NCI-H446 (cell line): Measurements from ENCODE around the gene KIAA1328.

Source experiments
- DNase-seq, 2 experiments: peaks; one replicate each; lab custom pipeline; 2025; lab: John Stamatoyannopoulos, UW

KIAA1328 gene

DNA sequence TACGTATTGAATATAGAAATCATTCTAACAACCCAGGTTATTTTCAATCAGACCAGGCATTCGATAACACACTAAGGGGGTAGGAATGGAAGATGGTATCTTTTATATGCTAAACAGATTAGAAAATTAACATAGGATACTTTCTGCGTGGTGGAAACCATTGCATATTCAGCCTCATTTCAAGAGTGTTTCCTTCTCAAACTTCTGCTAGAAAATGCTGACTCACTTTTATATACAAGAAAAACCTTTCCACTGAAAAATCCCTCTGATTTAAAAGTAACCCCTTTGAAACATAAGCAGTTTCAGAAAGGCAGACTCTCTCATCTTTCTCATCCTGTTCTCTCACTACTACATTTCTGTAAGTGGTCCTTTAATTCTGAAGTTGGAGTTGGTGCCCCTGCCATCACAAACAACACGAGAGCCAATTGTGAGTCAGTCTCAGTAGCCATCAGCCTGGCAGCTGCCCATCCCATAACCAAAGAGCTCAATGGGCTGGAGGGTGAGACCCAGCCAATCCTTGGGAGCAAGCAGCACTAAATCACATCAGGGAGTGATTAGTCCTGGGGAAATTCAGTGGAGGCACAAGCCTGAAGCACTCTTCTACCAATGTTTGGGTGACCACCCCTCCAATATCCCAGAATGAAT is 393.5 kb downstream of the KIAA1328 start:
- peak in 1 of 2 experiments; percentile 9 for DNase-seq

DNA sequence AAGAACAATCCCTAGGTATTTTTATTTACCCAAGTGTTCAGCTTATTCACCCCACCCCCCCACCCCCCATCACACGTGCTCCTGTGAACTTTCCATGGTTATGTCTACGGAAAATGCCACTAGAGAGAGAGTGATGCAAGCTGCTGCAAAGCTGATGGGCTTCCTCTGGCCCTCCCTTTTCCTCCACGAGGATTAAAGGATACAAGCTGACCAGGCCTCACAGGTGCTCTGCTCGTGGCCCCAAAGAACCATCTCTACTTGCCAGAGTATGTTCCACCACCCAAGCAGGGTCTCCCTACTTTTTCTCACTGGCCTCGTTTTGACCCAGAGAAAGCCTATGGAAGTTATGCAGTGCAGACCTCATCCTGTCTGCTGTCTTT is 394.1 kb downstream of the KIAA1328 start:
- DNase-seq = no peak

DNA sequence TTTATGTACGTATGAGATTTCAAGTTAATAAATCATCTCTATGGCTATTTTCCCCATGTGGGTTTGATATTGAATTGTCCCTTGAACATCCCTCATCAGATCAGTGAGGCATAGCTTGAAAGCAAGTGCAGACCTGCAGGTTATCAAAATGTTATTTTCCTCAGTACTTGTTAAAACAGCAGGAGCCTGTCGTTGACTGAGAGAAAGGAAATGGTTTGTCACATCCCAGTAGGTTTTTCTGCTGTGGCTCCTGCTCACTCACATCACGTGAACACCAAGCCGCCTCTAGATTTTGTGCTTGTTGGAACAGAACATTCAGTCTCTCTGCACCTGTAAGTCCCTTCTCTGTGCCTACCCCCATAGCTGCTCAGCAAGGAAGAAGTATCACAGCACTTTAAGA is 396.4 kb downstream of the KIAA1328 start:
- DNase-seq = no peak

DNA sequence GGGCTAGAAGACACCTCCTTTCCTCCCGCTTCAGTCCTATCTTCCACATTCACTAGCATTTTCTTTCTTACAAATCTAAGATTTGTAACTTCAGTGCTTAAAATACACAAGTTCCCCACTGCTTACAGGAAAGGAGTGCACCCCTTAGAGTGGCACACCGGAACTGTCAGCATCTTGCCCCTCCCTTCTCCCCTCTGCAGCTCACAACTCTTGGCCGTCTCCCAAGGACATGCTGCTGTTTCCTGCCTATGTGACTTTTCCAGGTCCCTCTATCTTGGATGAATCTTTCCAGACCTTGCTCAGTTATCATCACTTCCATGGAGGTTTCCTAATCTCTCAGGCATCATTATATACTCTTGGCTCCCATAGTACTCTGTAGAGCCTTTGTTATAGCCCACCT is 401.8 kb downstream of the KIAA1328 start:
- DNase-seq = no peak

DNA sequence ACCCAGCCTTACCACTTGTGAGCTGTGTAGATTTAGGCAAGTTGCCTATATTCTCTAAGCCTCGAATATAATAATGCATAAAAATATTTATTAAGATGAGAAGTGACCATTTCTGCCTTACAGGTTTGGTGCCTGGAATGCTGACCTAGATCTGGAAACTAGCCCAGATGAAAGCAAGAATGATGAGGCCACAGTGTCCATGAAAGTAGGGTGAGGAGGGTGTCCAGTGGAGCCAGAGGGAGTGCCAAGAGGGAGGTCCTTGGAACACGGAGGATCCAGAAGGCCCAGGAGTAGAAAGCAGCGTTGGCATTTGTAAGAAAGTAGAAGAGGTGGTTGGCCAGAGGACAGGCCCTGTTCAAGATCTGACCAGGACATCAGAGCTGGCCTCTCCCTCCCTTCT is 402.3 kb downstream of the KIAA1328 start:
- no peak for DNase-seq

DNA sequence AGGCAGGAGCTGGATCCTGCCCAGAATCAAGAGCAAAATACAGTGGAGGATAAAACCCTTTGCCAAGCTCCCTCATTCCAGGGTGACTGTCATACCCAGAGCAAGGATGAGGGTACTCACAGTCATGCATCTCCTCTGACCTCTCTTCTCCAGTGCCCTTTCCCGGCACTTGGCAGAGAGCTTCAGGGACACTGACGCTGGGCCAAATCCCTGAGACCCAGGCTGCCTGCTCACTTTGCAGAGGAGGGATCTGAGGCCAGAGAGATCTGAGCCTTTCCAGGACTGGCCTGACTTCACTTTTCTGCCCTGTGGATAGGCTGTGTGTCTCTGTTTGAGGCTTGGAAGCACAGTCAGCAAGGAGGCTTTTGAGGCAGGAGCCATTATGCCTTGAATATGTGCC is 406.7 kb downstream of the KIAA1328 start:
- no peak for DNase-seq

DNA sequence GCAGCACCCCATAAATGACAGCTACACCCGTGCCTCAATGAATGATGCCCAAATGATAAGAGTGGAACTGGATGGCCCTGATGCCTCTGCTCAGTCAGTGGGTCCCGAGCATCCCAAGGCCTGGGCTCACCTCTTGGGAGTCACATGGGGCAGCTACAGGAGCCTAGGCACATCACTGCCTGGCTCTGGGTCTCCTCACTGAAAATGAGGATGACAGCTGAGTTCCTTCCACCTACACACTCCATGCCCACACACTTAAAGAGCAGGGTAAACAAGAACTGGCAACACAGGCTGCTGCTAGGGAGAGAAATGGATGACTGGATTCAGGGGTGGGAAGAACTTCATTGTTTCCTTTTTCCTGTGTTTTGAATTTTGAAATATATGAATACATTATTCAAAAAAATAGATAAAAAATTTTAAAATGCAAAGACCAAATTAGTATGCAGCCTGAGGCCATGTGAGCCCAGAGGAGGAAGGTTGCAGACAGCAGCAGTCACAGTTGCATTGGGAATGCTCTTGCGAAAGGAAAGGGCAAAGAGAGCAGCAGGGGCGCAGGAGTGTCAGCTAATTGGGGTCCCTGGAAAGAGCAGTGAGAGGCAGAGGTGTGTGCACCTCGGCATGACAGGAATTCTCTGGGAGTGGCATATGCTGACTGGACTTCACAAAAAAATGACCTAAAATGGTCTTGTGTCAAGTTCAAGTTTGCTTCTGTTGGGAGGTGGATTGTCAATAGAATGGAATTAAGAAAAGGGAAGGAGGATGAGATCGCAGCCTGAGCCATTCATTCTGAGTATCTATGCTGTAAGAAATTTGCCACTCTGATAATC is 409.6 kb downstream of the KIAA1328 start:
- no peak for DNase-seq

DNA sequence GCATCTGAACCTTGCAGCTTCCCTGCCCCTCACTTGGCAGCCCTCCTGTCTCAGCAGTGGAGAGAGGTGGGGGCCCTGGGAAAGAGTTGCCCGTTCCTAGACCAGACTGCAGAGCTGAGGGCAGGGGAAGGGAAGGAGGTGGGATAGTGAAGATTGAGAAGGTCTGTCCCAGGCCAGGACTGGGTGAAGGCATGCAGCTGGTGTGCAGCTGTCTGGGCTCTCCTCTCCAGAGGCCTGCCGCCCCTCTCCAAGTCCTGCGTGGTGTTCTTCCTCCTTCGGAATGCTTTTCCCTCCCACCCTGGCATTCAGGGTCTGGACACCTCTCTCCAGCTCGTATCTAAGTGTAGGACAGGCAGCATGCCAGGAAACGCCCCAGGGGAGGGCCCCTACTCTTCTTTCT is 413.2 kb downstream of the KIAA1328 start:
- DNase-seq = no peak

DNA sequence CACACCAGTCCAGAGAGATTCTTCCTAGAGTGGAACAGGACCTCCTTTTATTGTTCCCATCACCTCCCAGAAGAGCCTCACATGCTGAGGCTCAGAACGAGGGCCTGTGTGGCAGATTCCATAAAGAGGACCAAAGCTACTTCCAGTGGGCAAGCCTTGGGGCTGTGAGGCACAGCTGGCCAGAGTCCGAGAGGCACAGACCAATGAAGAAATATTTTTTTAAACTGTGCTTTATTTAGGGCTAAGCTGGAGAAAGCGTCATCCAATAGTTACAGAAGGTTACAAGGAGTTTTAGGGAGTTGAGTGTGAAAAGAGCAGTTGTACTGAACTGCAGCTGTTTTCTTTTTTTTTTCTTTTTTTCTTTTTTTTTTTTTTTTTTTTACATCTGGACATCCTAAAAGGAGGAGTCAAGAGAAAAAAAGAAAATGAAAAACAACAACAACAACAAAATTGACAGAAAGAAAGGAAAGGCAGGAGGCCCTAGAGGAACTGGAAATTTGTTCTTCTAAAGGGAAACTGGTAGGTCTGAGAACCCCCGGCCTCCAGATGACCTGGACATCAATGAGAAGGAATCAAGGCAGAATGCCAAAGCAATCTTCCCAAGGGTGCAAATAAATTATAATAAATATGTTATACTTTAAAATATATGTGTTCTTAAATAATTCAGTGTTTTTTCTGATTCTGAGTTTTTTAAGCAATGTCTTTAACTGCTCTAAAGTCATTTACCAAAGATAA is 414.1 kb downstream of the KIAA1328 start:
- DNase-seq = no peak

DNA sequence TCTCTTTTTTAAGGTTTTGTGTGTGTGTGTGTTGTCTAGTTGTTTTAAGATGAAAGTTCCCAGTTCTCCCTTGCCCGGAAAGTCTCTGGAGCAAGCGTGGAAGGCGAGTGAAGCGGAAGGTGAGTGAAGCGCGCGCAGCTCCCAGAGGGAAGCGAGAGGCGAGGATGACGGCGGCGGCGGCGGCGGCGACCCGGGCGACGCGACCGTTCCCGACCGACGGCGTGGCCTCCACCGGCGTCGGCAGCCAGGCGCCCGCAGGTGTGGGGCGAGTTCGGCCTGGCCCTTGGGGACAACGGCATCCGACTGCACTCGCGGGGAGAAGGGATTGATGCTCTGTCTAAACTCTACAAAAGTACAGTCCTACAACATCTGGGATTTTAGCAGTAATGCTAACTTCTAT is 414.8 kb downstream of the KIAA1328 start:
- no peak for DNase-seq

DNA sequence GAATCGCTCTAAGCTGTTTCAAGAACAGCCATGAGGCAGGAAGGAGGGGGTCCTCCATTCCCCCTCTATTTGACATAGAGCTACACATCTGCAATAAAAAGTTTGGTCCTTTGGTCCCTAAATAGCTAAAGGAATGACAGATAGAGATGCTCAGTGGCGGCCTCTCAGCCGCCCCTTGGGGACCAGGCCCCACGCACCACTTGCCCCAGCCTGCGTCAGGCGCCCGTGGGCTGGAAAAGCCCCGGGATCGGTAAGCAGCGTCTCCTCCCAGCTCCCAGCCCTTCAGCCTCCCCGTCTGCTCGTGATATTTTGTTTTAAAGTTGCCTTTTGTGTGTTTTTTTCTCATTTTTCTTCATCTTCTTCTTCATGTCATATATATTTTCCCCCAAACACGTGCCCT is 415.7 kb downstream of the KIAA1328 start:
- no peak for DNase-seq

DNA sequence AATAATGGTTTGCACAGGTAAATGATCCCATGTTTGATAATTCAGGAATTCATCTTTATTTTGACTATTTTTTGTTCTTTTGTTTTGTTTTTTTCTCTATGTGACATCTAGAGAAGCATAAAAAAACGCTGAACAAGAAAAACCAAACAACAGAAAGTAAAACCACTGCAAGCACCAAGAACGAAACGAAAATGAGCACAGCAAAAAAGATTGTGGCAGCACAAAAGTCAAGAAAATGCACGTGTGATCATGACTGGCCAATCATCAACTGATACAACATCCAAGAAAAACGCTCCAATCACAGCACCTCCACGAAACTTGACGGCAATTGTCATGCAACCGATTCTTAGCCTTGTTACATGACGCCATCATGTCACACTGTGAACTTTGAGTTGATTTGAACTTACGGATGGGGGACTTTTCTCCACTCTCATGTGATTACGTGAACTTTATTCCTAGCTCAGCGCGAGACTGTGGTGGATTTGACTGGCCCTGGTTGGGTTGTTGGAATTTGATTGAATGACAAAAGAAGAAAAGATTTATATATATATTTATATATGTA is 417.9 kb downstream of the KIAA1328 start:
- DNase-seq = no peak

DNA sequence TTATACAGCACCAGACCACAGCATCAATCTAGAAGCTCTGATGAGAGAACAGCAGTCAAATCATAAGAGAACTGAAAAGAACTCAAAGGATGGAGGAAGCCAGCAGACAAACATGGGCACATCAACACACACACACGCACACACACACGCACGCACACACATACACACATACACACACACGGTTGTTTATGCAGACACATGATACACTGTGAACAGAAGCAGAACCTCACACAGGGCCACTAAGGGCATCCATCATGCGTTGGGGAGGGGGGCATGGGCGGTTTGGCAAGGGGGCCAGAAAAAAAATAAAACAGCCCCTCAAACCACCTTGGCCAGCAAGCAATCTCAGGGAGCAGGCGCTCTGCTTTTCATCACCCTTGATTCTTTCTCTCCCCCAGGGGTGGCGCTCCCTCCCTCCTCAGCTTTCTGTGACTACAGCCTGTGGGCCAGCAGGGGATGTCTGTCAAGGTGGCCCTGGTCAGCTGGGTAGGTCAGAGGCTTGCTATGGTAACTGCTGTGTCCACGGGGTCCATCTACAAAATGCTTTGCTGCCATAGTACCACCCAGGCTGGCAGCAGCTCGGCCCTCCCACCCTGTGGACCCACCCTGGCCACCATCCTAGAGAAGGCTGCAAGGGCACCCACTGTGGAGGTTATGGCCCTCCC is 418.7 kb downstream of the KIAA1328 start:
- DNase-seq = no peak

DNA sequence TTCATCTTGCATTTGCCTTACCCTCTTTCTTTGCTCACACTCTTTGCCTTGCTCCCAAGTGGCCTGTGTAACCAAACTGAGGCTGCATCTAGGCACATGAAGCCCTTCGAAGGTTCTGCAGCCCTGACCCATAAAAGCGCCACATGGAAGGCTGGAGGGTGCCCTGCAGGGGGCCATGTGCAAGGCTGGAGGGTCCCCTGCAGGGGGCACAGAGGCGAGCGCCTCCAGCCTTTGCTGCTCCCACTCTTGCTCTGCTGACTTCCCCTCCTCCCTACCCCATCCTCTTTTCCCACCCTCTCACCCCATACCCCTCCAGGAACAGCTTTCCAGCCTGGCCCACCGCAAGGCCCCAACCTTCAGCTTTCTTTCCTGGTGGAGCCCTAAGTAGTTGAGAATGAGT is 419.4 kb downstream of the KIAA1328 start:
- DNase-seq = no peak

DNA sequence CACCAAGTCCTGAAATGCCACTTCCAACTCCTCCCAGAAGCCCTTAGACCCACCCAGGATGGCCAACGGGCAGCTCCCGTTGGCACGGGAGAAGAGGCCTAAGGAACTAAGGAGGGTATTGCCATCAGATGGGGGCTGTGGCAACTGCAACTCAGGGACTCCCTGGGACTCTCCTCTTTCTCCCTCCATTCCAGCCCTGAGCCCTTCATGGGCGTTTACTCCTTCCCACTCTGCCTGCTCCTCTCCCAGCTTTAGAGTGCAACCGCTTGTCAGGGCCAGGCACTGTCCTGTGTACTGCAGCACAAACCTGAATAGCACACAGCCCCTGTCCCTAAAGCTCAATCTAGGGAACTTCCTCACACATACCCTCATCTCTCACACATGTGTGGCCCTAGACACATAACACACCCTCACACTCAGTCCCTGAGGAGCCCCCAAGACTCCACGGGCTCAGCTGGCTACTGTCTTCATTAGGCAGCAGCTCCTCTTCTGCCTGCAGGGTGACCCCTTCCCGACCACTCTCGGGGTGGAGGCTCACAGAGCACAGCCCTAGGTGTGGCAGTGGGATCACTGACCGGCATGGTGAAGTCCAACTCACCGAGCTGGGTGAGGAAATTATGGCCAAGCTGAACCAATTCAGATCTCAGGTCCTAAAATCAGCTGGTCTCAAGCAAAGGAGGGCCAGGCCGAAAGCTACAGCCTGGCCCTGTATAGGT is 420.4 kb downstream of the KIAA1328 start:
- no peak for DNase-seq

DNA sequence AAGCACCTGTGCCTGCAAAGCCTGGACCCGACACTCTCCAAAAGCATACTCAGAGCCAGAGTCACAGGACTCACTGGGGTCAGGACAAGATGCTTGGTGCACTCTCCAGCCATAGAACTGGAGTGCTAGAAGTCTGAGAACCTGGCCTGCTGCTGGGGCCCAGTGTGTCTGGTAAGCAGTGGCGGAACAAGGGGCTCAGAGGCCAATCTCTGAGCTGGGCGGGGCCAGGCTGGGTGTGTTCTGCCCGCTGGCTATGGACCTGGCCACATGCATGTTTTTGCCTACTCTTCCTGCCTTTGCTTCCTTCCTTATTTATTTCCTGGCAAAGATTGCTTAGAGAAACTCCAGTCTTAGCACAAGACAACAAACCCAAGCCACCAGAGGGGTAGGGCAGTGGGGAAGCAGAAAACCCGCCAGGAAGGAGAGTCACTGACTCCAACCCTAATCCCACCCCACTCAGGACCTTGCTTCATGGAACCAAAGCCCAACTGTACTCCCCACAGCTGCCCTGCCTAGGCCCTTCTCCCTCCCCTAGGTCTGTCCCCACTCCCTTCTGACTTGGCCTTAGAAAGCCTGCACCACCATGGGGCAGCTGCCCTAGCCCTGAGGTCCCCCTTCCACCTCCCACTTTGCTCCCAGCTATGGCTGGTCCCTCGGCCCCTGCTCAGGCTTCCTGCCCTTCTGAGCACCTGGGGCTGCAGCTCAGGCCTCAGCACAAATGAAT is 421.1 kb downstream of the KIAA1328 start:
- no peak for DNase-seq

DNA sequence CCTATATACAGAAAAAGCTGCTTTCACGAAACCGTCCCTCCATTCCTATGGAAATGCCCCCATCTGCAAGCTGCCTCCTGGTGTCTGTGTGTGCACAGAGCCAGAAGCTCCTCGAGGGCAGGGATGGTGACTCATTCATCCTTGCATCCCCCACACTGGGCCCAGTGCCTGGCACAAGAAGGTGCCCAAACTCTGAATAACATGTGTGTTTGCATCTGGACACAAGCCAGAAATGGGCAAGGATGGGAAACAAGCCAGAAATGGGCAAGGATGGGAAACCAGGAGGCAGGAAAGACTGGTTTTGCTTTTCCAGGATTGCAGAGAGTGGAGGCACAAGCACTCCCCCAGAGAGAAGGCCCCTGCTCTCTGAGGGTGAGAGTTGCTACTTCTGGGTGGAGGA is 422.8 kb downstream of the KIAA1328 start:
- DNase-seq = peak in 1 of 2 experiments; percentile 46

DNA sequence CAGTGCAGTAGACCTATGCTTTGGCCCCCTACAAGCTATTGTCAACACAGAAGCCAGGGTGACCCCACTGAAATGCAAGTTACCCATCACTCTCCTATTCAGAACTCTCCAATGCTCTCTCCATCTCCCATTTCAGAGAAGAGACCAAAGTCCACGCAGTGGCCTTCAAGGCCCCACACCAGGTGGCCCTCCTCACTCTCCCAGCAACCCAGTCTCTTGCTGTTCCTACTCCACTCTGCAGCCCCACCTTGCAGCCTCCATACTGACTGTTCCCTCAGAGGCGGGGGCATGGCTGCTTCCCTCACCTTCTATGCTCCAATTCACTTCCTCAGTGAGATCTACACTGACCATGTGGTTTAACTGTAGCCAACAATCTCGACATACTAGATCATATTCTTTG is 423.4 kb downstream of the KIAA1328 start:
- no peak for DNase-seq

DNA sequence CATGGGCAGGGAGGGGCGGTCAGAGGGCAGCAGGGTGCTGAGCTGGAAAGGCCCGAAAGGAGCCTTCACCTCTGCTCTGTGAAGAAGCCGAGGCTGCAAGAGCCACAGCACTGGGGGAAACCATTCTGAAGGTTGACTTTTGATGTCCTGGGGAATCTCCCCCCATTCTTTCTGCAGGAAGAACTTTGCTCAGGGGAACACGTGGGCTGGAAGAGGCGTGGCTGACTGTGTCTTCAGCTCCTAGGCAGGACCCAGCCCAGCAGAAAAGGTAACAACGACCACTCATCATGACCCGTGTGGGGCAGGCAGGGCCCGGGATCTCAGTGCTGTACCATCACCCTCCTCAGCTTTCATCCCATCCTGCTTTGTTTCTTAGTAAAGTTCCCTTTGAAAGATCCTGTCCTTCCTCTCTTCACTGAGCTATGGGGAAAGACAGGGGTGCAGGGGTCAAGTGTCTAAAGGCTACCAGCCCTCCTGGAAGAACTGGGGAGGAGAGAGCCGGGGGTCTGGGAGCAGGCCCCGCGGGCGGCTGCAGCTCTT is 424.0 kb downstream of the KIAA1328 start:
- DNase-seq = no peak

DNA sequence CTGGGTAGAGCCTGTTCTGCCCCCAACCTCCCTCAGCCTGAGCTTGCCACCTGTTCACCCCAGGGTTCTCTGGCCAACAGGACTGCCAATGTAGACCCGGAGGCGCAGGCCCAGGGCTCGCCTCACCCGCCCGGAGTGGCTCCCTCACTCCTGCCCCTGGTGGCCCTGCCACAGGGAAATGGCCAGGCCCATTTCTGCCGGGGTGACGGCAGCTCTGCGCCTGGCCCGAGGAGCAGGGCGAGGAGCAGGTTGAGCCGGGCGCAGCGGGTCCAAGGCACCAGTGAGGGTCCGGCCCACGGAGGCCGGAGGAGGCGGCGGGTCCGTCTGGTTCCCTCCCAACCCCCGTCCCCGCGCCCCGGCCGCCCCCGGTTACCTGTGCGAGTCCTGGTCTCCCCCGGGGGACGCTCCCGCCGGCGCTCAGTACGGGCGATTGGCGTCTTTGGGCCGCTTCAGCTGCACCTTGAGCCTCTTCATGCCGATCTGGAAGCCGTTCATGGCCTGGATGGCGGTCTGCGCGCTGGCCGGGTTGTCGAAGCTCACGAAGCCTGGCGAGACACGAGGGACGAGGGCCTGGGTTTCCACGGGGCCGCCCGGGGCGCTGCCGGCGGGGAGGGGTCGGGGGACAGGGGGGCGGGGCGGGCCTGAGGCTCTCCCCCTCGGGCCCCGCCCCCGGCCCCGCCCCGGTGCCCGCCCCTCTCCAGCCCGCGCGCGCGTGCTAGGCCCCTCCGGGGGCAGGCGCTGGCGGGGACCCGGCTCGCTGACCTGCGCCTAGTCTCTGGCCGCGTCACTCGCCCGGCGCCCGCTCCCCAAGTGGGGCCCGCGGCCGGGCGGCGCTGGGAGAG is 424.7 kb downstream of the KIAA1328 start:
- no peak for DNase-seq
